Retinal pigment epithelial cell (primary cell): ENCODE data around the gene TRIM10.

Experiments used
- DNase-seq: peaks from one replicate; pipeline ENCODE4 v3.0.0-alpha.2; 2010; ENCODE audit warnings: low read depth
- H3K4me3 ChIP-seq: 2 replicates; pipeline ENCODE4 v1.5.1; 2011; ENCODE audit warnings: mild to moderate bottlenecking, low read length, control low read depth, moderate library complexity
- CTCF ChIP-seq: conservative IDR thresholded peaks from 2 replicates; pipeline ENCODE4 v1.5.1; 2011; ENCODE audit warnings: low read depth, low read length, control low read depth, inconsistent platforms

Gene TRIM10

GRCh38 chr6:30160785-30161531 lies at the start of gene TRIM10:
Gene TRIM10, minus strand, starts transcription at chr6:30161211. Its CDS starts 353 bp downstream, at chr6:30160858.
- no peak for DNase-seq
- no peak for TF ChIP-seq CTCF
- no peak within 1 kb of the TSS for H3K4me3 ChIP-seq

GRCh38 chr6:30207619-30208295 lies 46.7 kb upstream of the TRIM10 start:
- no peak for TF ChIP-seq CTCF
- no peak overlapping the region for H3K4me3 ChIP-seq
- no peak for DNase-seq

GRCh38 chr6:30206799-30207618 lies 46.0 kb upstream of the TRIM10 start:
- TF ChIP-seq CTCF: no peak
- no peak overlapping the region for H3K4me3 ChIP-seq
- no peak for DNase-seq

- H3K4me3 ChIP-seq: no peak overlapping the region
- no peak for DNase-seq
- no peak for TF ChIP-seq CTCF
Measured at GRCh38 chr6:30206152-30206551, 45.1 kb upstream of the TRIM10 start.

- no peak for TF ChIP-seq CTCF
- DNase-seq: no peak
- H3K4me3 ChIP-seq: no peak overlapping the region
Measured at GRCh38 chr6:30204116-30204515, 43.1 kb upstream of the TRIM10 start.

GRCh38 chr6:30202366-30202765 lies 41.4 kb upstream of the TRIM10 start:
- TF ChIP-seq CTCF: no peak
- no peak overlapping the region for H3K4me3 ChIP-seq
- no peak for DNase-seq
